Anterior cingulate cortex (tissue), 58 donors: ENCODE results near the gene UNCX.
"Not testable (repeated sequence)": the region's sequence is repeated elsewhere in the genome, so short reads cannot be mapped to it uniquely, and the experiment has no call there.

Experiments used
- DNase-seq, 58 donors: peaks; one replicate each; lab custom pipeline; 2025; lab: John Stamatoyannopoulos, UW

UNCX gene

DNA sequence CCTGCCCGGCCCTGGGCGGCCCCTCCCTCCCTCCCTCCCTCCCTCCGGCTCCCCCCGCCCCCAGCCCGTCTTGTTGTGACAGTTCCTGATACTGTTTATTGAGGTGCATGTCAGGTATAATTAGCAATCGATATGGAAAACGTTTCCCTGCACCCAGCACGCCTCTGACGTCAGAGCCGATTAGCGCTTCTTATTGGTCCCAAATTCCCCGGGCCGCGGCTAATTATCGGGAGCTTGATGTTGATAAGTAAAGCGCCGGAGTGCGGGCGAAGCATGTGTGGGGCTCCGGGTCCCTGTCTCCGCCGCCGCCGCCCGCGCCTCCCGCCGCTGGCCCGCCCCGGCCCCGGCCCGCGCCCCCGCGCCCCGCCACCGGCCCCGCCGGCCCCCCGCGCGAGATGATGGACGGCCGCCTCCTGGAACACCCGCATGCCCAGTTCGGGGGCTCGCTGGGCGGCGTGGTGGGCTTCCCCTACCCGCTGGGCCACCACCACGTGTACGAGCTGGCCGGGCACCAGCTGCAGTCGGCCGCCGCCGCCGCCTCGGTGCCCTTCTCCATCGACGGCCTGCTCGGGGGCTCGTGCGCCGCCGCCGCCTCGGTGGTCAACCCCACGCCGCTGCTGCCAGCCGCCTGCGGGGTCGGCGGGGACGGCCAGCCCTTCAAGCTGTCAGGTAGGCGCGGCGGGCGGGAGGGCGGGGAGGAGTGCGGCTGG, at the start of gene UNCX:
Gene UNCX (plus strand): TSS at position 250 of the 710 bp plus-strand sequence. CDS start 146 bp downstream, at position 396.
- no peak for DNase-seq

DNA sequence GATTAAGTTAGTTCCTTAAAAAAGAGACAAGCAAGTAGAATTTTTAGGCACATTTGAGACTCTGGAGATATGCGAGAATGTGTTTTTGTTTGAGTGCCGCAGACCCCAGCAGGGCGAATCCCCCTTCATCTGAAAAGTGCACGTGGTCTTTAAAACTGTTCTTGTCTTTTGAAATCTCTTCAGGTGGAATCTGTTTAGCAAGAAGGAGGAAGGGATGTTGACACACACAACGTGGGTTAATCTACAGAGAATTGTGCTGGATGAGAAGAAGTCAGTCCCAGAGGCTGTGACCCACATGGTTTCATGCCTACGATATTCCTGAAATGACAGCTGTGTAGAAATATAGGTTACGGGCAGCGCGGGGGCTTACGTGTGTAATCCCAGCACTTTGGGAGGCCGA, 45.5 kb upstream of the UNCX start:
- no peak for DNase-seq

DNA sequence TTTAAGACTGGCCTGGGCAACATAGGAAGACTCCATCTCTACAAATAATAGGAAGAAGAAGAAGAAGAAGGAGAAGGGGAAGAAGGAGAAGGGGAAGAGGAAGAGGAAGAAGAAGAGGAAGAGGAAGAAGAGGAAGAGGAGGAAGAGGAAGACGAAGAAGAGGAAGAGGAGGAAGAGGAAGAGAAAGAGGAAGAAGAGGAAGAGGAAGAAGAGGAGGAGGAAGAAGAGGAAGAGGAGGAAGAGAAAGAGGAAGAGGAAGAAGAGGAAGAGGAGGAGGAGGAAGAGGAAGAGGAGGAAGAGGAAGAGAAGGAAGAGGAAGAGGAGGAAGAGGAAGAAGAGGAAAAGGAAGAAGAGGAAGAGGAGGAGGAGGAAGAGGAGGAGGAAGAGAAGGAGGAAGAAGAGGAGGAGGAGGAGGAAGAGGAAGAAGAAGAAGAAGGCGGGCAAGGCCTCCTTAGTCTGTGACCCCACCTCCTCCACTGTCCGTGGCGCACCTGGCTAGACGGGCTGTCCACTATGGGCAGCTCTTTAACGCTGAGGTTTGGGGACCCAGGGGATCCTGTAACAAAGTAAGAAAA, 43.9 kb upstream of the UNCX start:
- no peak for DNase-seq

- no peak for DNase-seq
Measured at GRCh38 chr7:1189986-1190772, 42.5 kb upstream of the UNCX start.

DNA sequence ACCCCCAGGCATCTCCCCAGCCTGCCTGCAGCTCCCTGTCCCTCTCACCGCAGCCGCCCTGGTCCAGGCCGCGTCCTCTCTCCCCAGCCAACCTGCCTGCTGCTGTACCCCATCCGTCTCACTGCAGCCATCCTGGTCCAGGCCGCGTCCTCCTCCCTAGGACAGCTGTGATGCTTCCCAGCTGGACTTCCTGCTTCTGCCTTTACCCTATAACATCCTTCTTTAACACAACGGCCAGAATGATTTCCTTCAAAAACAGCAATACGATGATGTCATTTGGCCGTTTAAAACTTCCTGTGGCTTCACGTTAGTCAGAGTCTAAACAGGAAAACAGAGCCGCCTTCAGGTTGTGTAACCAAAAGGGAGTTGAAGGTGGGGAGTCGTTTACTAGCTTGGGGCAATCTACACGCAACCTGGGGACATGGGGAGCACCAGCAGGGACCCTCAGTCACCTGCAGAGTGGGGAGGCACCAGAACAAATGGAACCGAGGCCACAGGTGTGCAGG, 40.4 kb upstream of the UNCX start:
- no peak for DNase-seq

DNA sequence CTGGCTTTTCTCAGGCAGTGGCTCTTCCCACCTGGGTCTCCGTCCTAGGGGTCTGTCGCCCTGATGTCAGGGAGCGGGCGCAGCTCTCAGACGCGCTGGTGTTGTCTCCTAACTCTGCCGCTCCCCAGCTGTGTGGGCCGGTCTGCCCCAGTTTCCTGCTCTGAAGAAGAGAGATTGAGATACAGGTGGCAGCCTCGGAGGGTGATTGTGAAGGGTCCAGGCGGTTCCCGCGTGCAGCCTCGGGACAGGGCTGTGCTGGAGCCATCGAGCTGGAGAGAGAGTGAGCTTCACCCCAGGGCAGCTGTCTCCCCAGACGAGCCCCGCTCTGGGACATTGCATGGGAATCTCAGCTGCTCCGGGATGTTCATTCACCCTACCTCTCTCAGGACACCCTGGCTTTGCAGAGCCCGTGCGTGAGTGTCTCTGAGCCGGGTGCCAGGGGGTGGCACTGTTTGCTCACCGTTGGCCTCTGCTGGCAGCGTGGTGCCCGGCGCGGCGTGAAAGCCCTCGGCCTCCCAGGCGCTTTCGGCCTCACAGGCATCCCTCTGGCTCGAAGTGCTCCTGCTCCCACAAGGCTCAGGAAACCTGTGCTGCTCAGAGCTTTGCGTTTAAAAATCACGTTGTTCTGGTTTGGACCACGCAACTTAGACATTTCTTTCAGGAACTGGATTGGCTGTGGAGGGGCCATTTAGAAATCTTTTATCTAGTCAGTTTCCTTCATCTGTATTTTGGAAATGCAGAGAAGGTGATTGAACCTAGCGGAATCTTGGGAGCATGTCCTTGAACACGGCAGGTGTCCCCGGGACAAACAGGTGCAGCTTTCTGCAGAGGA, 38.9 kb upstream of the UNCX start:
- DNase-seq = peak in 45 of 58 donors; percentile 12 to 73 (median 37)

DNA sequence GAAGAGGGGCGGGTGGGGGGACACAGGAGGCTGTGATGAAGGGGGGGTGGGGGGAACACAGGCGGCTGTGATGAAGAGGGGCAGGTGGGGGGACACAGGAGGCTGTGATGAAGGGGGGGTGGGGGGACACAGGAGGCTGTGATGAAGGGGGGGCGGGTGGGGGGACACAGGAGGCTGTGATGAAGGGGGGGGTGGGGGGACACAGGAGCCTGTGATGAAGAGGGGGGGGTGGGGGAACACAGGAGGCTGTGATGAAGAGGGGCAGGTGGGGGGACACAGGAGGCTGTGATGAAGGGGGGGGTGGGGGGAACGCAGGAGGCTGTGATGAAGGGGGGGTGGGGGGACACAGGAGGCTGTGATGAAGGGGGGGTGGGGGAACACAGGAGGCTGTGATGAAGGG, 36.2 kb upstream of the UNCX start:
- DNase-seq = peak in 1 of 58 donors; percentile 24

DNA sequence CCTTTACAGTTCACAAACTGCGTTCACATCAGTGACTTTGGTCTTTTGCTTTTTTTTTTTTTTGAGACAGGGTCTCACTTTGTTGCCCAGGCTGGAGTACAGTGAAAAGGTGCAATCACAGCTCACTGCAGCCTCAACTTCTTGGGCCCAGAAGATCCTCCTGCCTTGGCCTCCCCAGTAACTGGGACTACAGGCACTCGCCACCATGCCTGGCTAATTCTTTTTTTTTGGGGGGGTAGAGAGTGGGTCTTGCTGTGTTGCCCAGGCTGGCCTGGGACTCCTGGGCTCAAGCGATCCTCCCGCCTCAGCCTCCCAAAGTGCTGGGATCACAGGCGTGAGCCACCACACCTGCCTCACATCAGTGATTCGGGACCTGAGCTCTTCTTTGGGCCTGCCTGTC, 35.7 kb upstream of the UNCX start:
- no peak for DNase-seq

DNA sequence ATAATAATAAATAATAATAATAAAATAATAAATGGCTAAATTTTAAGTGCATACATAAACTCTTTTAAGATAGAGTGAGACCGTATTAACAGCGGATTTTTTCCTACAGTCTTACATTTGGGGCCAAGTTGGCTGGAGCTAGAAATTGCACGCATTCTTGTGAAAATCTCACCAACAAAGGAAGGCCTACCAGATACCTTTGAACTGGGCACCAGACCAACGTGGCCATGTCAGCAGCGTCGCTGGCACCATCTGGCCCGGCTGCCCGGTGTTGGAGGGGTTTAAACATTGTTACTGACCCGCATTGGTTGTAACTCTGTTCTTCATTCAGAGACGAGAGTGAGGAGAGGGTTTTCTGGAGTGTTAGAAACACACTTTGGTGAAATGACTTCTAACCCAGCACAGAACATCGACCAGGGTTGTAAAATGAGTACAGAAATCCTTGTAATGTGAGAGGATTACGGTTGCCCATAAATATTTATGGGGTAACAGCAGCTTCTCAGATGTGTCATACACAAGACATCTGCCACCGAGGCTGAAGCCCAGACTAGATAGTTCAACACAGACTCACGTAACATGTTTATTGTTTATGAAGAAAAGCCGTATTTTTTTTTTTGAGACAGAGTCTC, 34.6 kb upstream of the UNCX start:
- no peak for DNase-seq

DNA sequence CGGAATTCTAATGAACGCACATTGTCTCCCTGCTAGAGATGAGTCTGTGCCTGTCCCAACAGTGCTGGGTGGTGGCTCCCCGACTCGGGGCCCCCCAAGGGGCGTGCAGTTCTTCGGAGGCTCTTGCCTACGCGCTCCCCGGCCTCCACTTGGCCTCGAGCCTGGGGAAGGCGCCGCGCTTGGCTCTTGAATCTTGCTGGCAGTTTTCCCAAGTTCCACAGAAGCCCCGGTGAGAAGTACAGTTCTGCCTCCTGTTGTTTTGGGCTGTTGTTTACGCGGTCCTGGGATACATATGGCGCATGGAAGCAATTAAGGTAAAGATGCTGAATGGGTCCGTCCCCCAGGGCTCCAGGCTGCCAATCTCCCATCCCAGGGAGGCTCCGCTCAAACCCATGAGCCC, 32.6 kb upstream of the UNCX start:
- no peak for DNase-seq

DNA sequence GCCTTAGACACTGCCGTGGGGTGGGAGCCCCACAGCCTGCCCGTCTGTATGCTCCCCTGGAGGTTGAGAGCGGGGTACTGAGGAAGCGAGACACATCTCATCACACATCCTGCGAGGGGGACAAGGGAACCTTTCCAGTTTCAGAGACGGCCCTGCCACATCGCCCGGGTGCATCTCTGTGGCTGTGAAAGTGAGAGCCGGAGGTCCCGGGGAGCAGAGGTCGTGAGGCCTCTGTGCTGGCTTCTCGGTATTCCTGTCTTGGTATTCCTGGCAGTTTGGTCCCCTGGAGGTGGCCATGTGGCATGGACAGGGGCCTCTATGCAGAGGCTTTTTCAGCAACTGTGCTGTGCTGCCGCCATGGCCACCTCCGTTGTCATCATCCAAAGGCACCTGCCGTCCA, 30.8 kb upstream of the UNCX start:
- no peak for DNase-seq

- DNase-seq = not testable (repeated sequence)
Measured at GRCh38 chr7:1202914-1203313, 29.8 kb upstream of the UNCX start.

GRCh38 chr7:1204460-1205140, 28.1 kb upstream of the UNCX start:
- DNase-seq = no peak

- DNase-seq = not testable (repeated sequence)
Measured at GRCh38 chr7:1205742-1206141, 26.9 kb upstream of the UNCX start.

GRCh38 chr7:1209097-1209496, 23.6 kb upstream of the UNCX start:
- DNase-seq = no peak

- no peak for DNase-seq
Measured at GRCh38 chr7:1210321-1210978, 22.2 kb upstream of the UNCX start.

DNA sequence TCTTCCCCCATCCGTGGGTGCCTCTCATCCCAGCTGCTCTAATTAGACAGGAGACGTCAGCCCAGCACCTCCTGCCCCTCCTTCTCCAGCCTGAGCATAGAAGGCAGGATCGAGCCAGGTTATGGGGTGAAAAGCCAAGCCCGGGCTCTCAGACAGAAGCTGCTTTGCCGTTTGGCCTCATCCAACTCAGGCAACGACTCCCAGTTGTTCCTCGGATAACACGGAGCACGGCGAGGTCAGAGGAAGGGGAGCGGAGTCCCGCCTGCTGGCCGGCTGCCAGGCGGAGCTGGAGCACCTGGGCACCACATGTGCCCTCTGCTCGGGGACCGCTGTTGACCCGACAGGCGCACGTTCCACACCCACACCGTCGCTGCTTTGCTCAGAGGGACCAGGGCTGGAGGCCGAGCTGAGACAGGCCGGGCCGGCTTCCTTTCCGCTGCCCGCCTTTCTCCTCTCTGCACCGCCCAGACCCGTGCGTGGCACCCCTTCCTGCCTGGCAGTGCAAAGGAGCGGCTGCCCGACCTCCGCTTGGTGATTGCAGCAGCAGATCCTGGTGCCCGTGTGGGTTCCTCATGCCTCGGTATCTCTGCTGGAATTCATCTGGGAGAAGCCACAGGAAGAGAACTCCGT, 21.6 kb upstream of the UNCX start:
- no peak for DNase-seq

GRCh38 chr7:1211611-1212010, 21.1 kb upstream of the UNCX start:
- DNase-seq = no peak
